Limb (tissue), 2 donors: ENCODE data around the gene ZNF148.

Experiments
- DNase-seq, 2 donors: peaks; one replicate each; pipeline ENCODE4 v3.0.0-alpha.2; 2016; ENCODE audit errors: extremely low spot score in 2 of 2

Gene ZNF148

DNA sequence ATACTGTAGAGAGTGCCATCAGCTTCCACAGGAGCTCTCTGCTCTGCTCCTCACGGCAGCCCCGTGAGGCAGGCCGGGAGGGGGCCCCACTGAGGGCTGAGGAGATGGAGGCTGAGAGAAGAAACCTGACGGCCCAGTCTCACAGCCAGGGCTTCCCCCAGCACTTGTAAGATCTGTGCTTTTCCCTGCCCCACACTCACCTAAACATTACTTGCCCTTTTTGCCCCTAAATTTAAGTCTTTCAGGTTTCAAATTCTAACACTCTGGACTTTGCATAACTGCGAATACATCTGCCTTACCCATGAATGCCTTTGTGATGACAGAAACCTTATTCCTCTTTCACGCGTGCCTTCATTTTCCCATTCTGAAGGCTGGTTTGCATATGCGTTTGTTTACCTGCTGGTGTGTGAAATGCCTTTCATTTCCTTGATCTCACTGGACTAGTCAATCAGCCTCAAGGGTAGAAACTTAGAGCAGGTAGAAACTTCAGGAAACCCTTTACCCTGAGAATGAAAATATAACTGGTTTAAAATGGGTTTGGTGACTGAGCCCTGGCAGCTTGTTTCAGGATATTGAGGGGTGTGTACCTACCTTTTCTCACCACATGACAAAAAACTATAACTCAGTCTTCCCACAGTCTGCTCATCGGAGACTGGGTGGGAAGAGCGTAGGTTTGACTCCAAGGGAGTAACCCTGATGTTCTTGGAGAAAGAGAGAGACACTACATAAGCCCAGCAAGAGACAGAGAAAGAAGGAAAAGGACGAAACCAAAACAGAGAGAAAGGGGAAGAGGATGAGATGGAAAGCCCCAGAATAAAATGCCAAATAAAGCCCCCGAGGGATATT, 182.7 kb downstream of the ZNF148 start:
- DNase-seq, result no peak

- DNase-seq, result no peak
Observed at GRCh38 chr3:125191730-125192129, 183.4 kb downstream of the ZNF148 start.

GRCh38 chr3:125191256-125191655, 183.9 kb downstream of the ZNF148 start:
- no peak for DNase-seq

- DNase-seq, result no peak
Observed at GRCh38 chr3:125190786-125191185, 184.3 kb downstream of the ZNF148 start.

DNA sequence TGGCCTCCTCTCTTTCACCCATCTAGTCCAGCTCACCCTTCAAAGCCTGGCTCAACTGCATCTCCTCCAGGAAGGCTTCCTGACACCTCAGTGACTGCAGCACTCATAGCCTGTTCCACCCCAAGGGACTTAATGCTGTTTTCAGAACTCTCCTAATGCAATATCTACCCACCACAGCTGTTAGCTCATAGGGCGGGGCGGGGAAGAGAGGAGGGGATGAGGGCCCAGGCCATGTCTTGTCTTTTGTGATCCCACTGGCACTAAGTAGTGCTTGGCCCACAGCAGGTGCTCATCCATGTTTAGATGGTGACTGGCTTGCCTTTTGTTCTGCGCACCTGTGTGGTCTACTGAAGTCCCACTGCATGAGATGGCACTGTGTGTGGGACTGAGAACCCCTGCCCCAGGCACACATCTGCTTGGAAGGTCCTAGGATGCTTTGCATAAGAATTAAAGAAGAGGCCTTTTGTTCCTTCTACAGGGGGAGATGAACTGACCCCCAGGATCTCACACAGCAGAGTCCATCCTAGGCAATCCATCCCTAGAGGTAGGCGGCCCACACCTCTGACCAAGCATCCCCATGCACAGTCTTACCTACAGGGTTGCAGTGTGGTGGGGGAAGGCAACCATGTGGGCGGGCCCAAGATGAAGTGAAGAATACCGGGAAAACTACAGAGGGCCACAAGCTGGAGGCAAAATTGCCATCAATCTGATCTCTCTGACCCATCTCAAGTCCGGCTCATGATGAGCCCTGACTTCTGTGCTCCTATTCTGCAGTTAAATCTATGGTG, 185.6 kb downstream of the ZNF148 start:
- no peak for DNase-seq

DNA sequence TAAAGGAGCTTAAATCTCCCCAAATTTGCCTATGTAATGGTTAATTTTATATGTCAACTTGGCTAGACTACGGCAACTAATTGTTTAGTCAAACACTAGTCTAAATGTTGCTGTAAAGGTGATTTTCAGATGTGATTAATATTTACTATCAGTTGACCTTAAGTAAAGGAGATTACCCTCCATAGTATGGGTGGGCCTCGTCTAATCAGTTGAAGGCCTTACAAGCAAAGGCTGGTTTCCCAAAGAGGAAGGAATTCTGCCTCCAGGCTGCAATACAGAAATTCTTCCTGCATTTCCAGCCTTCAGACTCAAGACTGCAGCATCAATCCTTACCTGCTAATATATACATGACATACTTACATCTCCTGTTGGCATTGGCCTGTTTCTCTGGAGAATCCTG, 186.2 kb downstream of the ZNF148 start:
- no peak for DNase-seq

GRCh38 chr3:125187599-125187910, 187.6 kb downstream of the ZNF148 start:
- DNase-seq, result no peak

DNA sequence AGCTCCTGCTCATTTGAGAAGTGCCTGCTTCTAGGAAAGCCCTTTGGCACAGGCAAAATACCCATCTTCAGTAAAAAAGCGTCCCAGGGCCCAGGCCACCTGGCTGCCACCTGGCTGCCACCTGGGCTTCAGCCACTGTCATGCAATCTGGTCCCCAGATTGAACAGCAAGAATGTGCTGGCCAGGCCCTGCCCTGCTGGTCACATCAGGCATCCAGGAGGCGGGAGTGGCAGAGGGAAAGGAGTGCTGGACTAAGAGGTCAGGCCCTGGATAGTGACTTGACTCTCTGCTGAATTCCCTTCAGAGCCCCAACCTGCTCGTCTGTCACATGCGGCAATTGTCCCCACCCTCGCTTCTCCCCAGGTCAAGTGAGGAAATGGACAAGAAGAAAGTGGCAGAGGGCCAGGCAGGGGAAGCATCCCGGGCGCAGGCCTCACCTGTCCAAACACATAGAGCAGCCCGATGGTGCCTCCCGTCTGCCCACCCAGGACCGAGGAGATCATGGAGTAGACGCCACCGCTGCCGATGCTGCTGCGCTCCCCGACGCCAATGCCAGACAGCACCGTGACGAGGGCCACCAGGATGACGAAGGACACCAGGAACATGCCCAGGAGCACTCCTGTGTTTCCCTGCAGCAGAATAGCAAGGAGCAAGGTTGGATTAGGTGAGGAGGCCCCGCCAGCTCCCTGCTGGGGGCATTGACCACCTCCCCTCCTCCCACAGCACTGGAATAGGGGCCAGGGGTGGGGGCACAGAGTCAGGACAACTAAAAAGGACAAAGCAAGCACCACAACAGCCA, 188.1 kb downstream of the ZNF148 start:
- no peak for DNase-seq

GRCh38 chr3:125186261-125186787, 188.8 kb downstream of the ZNF148 start:
- DNase-seq, result peak; percentile 36 to 48

DNA sequence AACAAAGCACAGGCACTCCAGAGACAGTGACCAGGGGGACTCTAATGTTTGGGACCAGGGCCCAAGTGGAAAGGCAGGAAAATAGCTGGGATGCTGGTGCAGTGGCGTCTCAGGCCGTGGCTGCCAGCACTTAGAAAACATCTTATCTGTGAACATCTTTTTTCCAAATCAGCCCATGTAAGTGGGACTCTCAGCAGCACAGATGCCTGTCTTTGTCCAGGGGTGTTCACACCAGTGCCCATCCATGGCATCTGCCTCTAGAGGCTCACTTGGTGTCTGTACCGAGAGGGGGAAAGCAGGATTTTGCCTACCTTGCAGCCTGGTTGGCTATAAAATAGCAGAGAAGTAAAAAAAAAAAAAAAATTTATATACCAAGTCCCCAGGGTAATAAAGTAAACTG, 189.3 kb downstream of the ZNF148 start:
- DNase-seq, result no peak

GRCh38 chr3:125179884-125180240, 195.3 kb downstream of the ZNF148 start:
- DNase-seq, result no peak

GRCh38 chr3:125179143-125179883, 195.8 kb downstream of the ZNF148 start:
- DNase-seq, result no peak

- DNase-seq, result no peak
Observed at GRCh38 chr3:125177746-125178145, 197.4 kb downstream of the ZNF148 start.
